Endothelial cell of umbilical vein (primary cell): ENCODE data around the gene KRTAP5-2. TPM values are rescaled to one million over a fixed set of nuclear protein-coding genes. Genes with fewer than 3 reads are reported as not detected.

Experiments used
- BruUV-seq: library from RNA; stranded (reverse); fragments of 400-500 nt; replicated peaks from 2 replicates; lab custom pipeline; 2021; lab: Mats Ljungman, UMichigan
- CTCF ChIA-PET: fragments of 300-600, 350-600 bp; sonication (Branson Sonifier 250); formaldehyde crosslinking; loops from one replicate; lab custom pipeline; 2021; ENCODE audit warnings: antibody characterized with exemption, inconsistent platforms; lab: Charles Lee
- POLR2A ChIA-PET: fragments of 300-600, 350-600 bp; sonication (Branson Sonifier 250); formaldehyde crosslinking; loops from one replicate; lab custom pipeline; 2021; ENCODE audit warnings: antibody characterized with exemption, inconsistent platforms; lab: Charles Lee
- DNase-seq: peaks from one replicate; pipeline ENCODE4 v3.0.0-alpha.2; 2011; ENCODE audit warnings: low read depth, low spot score
- FAIRE-seq: peaks from 2 replicates; lab custom pipeline; 2011; peaks lifted over from hg19 to GRCh38; lab: Jason Lieb, UNC
- H2AFZ ChIP-seq: 2 replicates; pipeline ENCODE4 v1.6.0; 2012; ENCODE audit warnings: low read depth, low read length, control low read depth, inconsistent platforms
- H3K27ac ChIP-seq: 2 replicates; pipeline ENCODE4 v1.5.1; 2011; ENCODE audit warnings: low read depth, mild to moderate bottlenecking, control low read depth, low read length, moderate library complexity; ENCODE audit not compliant: insufficient read depth
- H3K27me3 ChIP-seq, 2 experiments: 2 replicates each; pipeline versions ENCODE4 v1.6.0 to v1.6.1; 2011; ENCODE audit warnings: low read length in 2 of 2, mixed read lengths in 1 of 2; ENCODE audit not compliant: control insufficient read depth in 2 of 2, insufficient read depth in 2 of 2
- H3K36me3 ChIP-seq, 2 experiments: 2 replicates in 1 of 2; 3 replicates in 1 of 2; pipeline ENCODE4 v1.5.1; 2011; ENCODE audit warnings: low read length in 2 of 2, mild to moderate bottlenecking in 1 of 2, moderate library complexity in 1 of 2; ENCODE audit not compliant: control insufficient read depth in 2 of 2, insufficient read depth in 2 of 2; ENCODE audit errors: extremely low read depth in 1 of 2
- H3K4me1 ChIP-seq: 3 replicates; pipeline ENCODE4 v1.5.1; 2011; ENCODE audit warnings: mild to moderate bottlenecking, low read length; ENCODE audit not compliant: control insufficient read depth, insufficient read depth; ENCODE audit errors: extremely low read depth
- H3K4me2 ChIP-seq: 2 replicates; pipeline ENCODE4 v1.6.1; 2011; ENCODE audit warnings: low read length, control low read depth, mixed read lengths; ENCODE audit not compliant: insufficient read depth
- H3K4me3 ChIP-seq, 3 experiments: fragments of 200-600 bp in 1 of 3; sonication (generic), shearing (Covaris generic) in 1 of 3; replicated peaks in 1 of 3; 2 replicates each; pipeline ENCODE4 v1.5.1; 2011 to 2016; ENCODE audit warnings: control low read depth in 3 of 3, low read length in 3 of 3, mild to moderate bottlenecking in 2 of 3, inconsistent platforms in 1 of 3, low read depth in 1 of 3, moderate library complexity in 1 of 3; ENCODE audit not compliant: insufficient read depth in 1 of 3
- H3K79me2 ChIP-seq: 2 replicates; pipeline ENCODE4 v1.6.0; 2012; ENCODE audit warnings: low read length, inconsistent platforms; ENCODE audit not compliant: control insufficient read depth, insufficient read depth
- H3K9ac ChIP-seq: replicated peaks from 2 replicates; pipeline ENCODE3; 2011; ENCODE audit warnings: low read length, control low read depth; ENCODE audit not compliant: insufficient read depth; ENCODE audit errors: extremely low read depth
- H3K9me1 ChIP-seq: replicated peaks from 3 replicates; pipeline ENCODE4 v1.6.0; 2011; ENCODE audit warnings: mild to moderate bottlenecking, low read length; ENCODE audit not compliant: control insufficient read depth, insufficient read depth; ENCODE audit errors: extremely low read depth
- H3K9me3 ChIP-seq: replicated peaks from 2 replicates; pipeline ENCODE4 v1.5.1; 2012; ENCODE audit warnings: low read length, inconsistent platforms; ENCODE audit not compliant: control insufficient read depth, insufficient read depth
- H4K20me1 ChIP-seq: replicated peaks from 2 replicates; pipeline ENCODE3; 2011; ENCODE audit warnings: mild to moderate bottlenecking, low read length; ENCODE audit not compliant: control insufficient read depth, insufficient read depth; ENCODE audit errors: extremely low read depth
- EZH2 ChIP-seq: IDR thresholded peaks from 2 replicates; pipeline ENCODE4 v1.6.1; 2012; ENCODE audit warnings: borderline replicate concordance, low read depth, mild to moderate bottlenecking, moderate library complexity, low read length, inconsistent platforms; ENCODE audit not compliant: severe bottlenecking
- FOS ChIP-seq: IDR thresholded peaks from 2 replicates; pipeline ENCODE4 v1.6.1; 2011; ENCODE audit warnings: mild to moderate bottlenecking, low read length, moderate library complexity, borderline replicate concordance; ENCODE audit not compliant: insufficient read depth
- GATA2 ChIP-seq: IDR thresholded peaks from 2 replicates; pipeline ENCODE4 v1.7.0; 2011; ENCODE audit warnings: low read depth, mild to moderate bottlenecking, moderate library complexity, mixed read lengths, low read length; ENCODE audit not compliant: insufficient read length, insufficient read depth
- JUN ChIP-seq: IDR thresholded peaks from 2 replicates; pipeline ENCODE4 v1.6.1; 2011; ENCODE audit warnings: borderline replicate concordance, low read depth; ENCODE audit not compliant: insufficient read length, insufficient read depth
- MYC ChIP-seq: IDR thresholded peaks from one replicate; pipeline ENCODE4 v1.6.1; 2011; ENCODE audit warnings: mild to moderate bottlenecking, low read depth, low read length
- POLR2A ChIP-seq: IDR thresholded peaks from 2 replicates; pipeline ENCODE4 v1.6.1; 2012; ENCODE audit warnings: low read depth, mild to moderate bottlenecking, control low read depth, low read length
- POLR2AphosphoS5 ChIP-seq: IDR thresholded peaks from 2 replicates; pipeline ENCODE4 v1.6.1; 2012; ENCODE audit warnings: low read depth, mild to moderate bottlenecking, control low read depth, low read length, moderate library complexity; ENCODE audit not compliant: insufficient read depth
- dilution Hi-C: fragments of 300-500 bp; cut with MboI; formaldehyde crosslinking; loops from one replicate; pipeline ENCODE4 v1.15.0; 2019; ENCODE audit warnings: low sequenced_read_pairs; ENCODE audit not compliant: extremely low pct_ligation_motif_present
- intact Hi-C: fragments of 100-400 bp; cut with micrococcal nuclease; formaldehyde crosslinking; loops from one replicate; pipeline ENCODE4 v1.10.0; 2022
- polyA plus RNA-seq, 4 experiments: library from polyadenylated mRNA; depleted of rRNA in 3 of 4; stranded (reverse) in 3 of 4; unstranded in 1 of 4; fragments of >200 nt; gene quantifications; 2 replicates each; pipeline versions ENCODE4 v1.2.1 to v1.2.3, GENCODE V29; 2011 to 2012; ENCODE audit warnings: missing spikeins in 1 of 4
- total RNA-seq: library from RNA; stranded (reverse); gene quantifications from 2 replicates; pipeline ENCODE4 v1.2.3, GENCODE V29; 2021
- TF ChIP-seq, protein P1 (sequence below), 2 donors: IDR thresholded peaks; 1 replicate in 1 of 2; 2 replicates in 1 of 2; pipeline ENCODE4 v1.5.1; 2011; ENCODE audit warnings: low read length in 2 of 2, mild to moderate bottlenecking in 2 of 2, moderate library complexity in 2 of 2, control low read depth in 1 of 2, inconsistent platforms in 1 of 2, low read depth in 1 of 2; ENCODE audit not compliant: insufficient read depth in 1 of 2; ENCODE audit errors: extremely low read depth in 1 of 2
- TF ChIP-seq, protein P2 (sequence below): IDR thresholded peaks from 2 replicates; pipeline ENCODE4 v1.6.1; 2011; ENCODE audit not compliant: insufficient read depth, insufficient read length

The KRTAP5-2 gene
- total and polyA plus RNA-seq, 2 donors (not counting 3 experiments of a cell fraction or from before 2014, with no cell fraction given), result not detected

DNA sequence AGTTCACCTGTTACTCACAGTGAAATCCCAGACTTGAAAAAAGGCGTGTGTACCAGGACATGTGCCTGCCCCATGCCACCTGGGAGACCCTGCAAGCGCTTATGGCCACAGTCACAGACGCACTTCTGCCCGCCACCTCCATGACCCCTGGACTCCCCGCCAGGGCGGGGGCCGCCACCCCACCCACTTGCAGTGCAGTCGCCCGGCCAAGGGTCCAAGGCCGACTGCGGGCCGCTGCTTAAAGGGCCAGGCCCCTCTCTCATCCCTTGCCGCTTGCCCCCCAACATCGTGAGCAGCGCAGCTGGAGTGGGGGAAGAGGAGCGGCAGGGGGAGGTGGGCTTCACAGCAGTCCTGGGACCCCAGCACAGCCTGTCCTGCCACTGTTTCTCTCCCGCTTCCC lies 36.8 kb downstream of the KRTAP5-2 start:
- dilution Hi-C loops (no loop called here), intact Hi-C loops (no loop called here)
- FAIRE-seq, result no peak
- no TSS peak for BruUV-seq
- H2AFZ ChIP-seq, result no peak overlapping the region
- CTCF ChIA-PET, result no interaction called here
- no peak overlapping the region for H3K4me2 ChIP-seq
- no peak for DNase-seq
- H3K9me3 ChIP-seq, result no peaks in the 10 kb centered on the region
- no peaks in the 10 kb centered on the region for H4K20me1 ChIP-seq
- no peaks in the 10 kb centered on the region for H3K4me1 ChIP-seq
- H3K4me3 ChIP-seq, result no peak overlapping the region
- H3K9ac ChIP-seq, result no peak overlapping the region
- TF ChIP-seq MYC (no peak), FOS (no peak), EZH2 (no peak), POLR2A (no peak), GATA2 (no peak), POLR2AphosphoS5 (no peak), JUN (no peak)
- TF ChIP-seq, protein P1, sequence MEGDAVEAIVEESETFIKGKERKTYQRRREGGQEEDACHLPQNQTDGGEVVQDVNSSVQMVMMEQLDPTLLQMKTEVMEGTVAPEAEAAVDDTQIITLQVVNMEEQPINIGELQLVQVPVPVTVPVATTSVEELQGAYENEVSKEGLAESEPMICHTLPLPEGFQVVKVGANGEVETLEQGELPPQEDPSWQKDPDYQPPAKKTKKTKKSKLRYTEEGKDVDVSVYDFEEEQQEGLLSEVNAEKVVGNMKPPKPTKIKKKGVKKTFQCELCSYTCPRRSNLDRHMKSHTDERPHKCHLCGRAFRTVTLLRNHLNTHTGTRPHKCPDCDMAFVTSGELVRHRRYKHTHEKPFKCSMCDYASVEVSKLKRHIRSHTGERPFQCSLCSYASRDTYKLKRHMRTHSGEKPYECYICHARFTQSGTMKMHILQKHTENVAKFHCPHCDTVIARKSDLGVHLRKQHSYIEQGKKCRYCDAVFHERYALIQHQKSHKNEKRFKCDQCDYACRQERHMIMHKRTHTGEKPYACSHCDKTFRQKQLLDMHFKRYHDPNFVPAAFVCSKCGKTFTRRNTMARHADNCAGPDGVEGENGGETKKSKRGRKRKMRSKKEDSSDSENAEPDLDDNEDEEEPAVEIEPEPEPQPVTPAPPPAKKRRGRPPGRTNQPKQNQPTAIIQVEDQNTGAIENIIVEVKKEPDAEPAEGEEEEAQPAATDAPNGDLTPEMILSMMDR (IDR thresholded peaks at IDR 0.05; ENCODE audit: extremely low read depth in 1 of 2, insufficient read depth in 1 of 2, low read depth in 1 of 2, low read length in 2 of 2), result no peak
- TF ChIP-seq, protein P2, sequence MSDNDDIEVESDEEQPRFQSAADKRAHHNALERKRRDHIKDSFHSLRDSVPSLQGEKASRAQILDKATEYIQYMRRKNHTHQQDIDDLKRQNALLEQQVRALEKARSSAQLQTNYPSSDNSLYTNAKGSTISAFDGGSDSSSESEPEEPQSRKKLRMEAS, result no peak
- no peaks in the 10 kb centered on the region for H3K79me2 ChIP-seq
- H3K9me1 ChIP-seq, result no peaks in the 10 kb centered on the region
- no peaks in the 10 kb centered on the region for H3K27me3 ChIP-seq
- H3K27ac ChIP-seq, result no peak overlapping the region
- H3K36me3 ChIP-seq, result peaks cover 0 to 3% of the 10 kb centered on the region in 2 experiments
- POLR2A ChIA-PET, result no interaction called here
